ENCODE data around the gene RGMB.

Gene RGMB

GRCh38 chr5:98777295-98777694, 3.8 kb downstream of the RGMB start:
- Histone ChIP-seq H3K27me3 (ENCODE audit: control insufficient read depth, insufficient read depth, low read length) (peaks cover 9% of the 10 kb centered on the region), H3K9ac (ENCODE audit: low read length) (no peak overlapping the region), H3K36me3 (ENCODE audit: control insufficient read depth, low read depth, low read length) (peaks cover 39% of the 10 kb centered on the region), H3K4me3 (ENCODE audit: low read length) (no peak overlapping the region), H3K4me1 (ENCODE audit: control insufficient read depth, low read depth, low read length) (peaks cover 17% of the 10 kb centered on the region), H3K9me3 (ENCODE audit: control insufficient read depth, low read depth, low read length) (no peaks in the 10 kb centered on the region), H3K27ac (ENCODE audit: low read length) (no peak overlapping the region)

GRCh38 chr5:98779264-98779877, 5.9 kb downstream of the RGMB start:
- no peak overlapping the region for H3K9ac ChIP-seq (ENCODE audit: low read length)
- H3K4me3 ChIP-seq (ENCODE audit: low read length) = no peak overlapping the region

GRCh38 chr5:98780390-98780789, 6.9 kb downstream of the RGMB start:
- Histone ChIP-seq H3K9ac (ENCODE audit: low read length) (no peak overlapping the region), H3K9me3 (ENCODE audit: control insufficient read depth, low read depth, low read length) (no peaks in the 10 kb centered on the region), H3K27me3 (ENCODE audit: control insufficient read depth, insufficient read depth, low read length) (peaks cover 3% of the 10 kb centered on the region), H3K4me1 (ENCODE audit: control insufficient read depth, low read depth, low read length) (peaks cover 20% of the 10 kb centered on the region), H3K36me3 (ENCODE audit: control insufficient read depth, low read depth, low read length) (peaks cover 58% of the 10 kb centered on the region), H3K4me3 (ENCODE audit: low read length) (no peak overlapping the region), H3K27ac (ENCODE audit: low read length) (no peak overlapping the region)

More at GRCh38 chr5:98779264-98779877, 5.9 kb downstream of the RGMB start:
- Histone ChIP-seq H3K4me1 (ENCODE audit: control insufficient read depth, low read depth, low read length) (peaks cover 21% of the 10 kb centered on the region), H3K27me3 (ENCODE audit: control insufficient read depth, insufficient read depth, low read length) (peaks cover 5% of the 10 kb centered on the region), H3K36me3 (ENCODE audit: control insufficient read depth, low read depth, low read length) (peaks cover 55% of the 10 kb centered on the region), H3K9me3 (ENCODE audit: control insufficient read depth, low read depth, low read length) (no peaks in the 10 kb centered on the region), H3K27ac (ENCODE audit: low read length) (no peak overlapping the region)

- H3K27me3 ChIP-seq (ENCODE audit: control insufficient read depth, insufficient read depth, low read length) = no peaks in the 10 kb centered on the region
- no peak overlapping the region for H3K9ac ChIP-seq (ENCODE audit: low read length)
- H3K36me3 ChIP-seq (ENCODE audit: control insufficient read depth, low read depth, low read length) = peaks cover 55% of the 10 kb centered on the region
- no peaks in the 10 kb centered on the region for H3K9me3 ChIP-seq (ENCODE audit: control insufficient read depth, low read depth, low read length)
- no peak overlapping the region for H3K27ac ChIP-seq (ENCODE audit: low read length)
- peaks cover 19% of the 10 kb centered on the region for H3K4me1 ChIP-seq (ENCODE audit: control insufficient read depth, low read depth, low read length)
- no peak overlapping the region for H3K4me3 ChIP-seq (ENCODE audit: low read length)
These were observed 8.1 kb downstream of the RGMB start for GRCh38 chr5:98781520-98781919.

- no peak overlapping the region for H3K4me3 ChIP-seq (ENCODE audit: low read length)
- no peaks in the 10 kb centered on the region for H3K9me3 ChIP-seq (ENCODE audit: control insufficient read depth, low read depth, low read length)
- no peak overlapping the region for H3K27ac ChIP-seq (ENCODE audit: low read length)
- H3K4me1 ChIP-seq (ENCODE audit: control insufficient read depth, low read depth, low read length) = peaks cover 19% of the 10 kb centered on the region
- peaks cover 55% of the 10 kb centered on the region for H3K36me3 ChIP-seq (ENCODE audit: control insufficient read depth, low read depth, low read length)
- no peaks in the 10 kb centered on the region for H3K27me3 ChIP-seq (ENCODE audit: control insufficient read depth, insufficient read depth, low read length)
- no peak overlapping the region for H3K9ac ChIP-seq (ENCODE audit: low read length)
These were observed 8.5 kb downstream of the RGMB start for GRCh38 chr5:98781964-98782363.

GRCh38 chr5:98783051-98783649, 9.7 kb downstream of the RGMB start:
- Histone ChIP-seq H3K9ac (ENCODE audit: low read length) (no peak overlapping the region), H3K9me3 (ENCODE audit: control insufficient read depth, low read depth, low read length) (no peaks in the 10 kb centered on the region), H3K4me3 (ENCODE audit: low read length) (no peak overlapping the region), H3K4me1 (ENCODE audit: control insufficient read depth, low read depth, low read length) (peaks cover 19% of the 10 kb centered on the region), H3K27me3 (ENCODE audit: control insufficient read depth, insufficient read depth, low read length) (no peaks in the 10 kb centered on the region), H3K27ac (ENCODE audit: low read length) (no peak overlapping the region), H3K36me3 (ENCODE audit: control insufficient read depth, low read depth, low read length) (peaks cover 64% of the 10 kb centered on the region)

- Histone ChIP-seq H3K27ac (ENCODE audit: low read length) (no peak overlapping the region), H3K4me3 (ENCODE audit: low read length) (no peak overlapping the region), H3K4me1 (ENCODE audit: control insufficient read depth, low read depth, low read length) (peaks cover 29% of the 10 kb centered on the region)
These were observed 10.9 kb downstream of the RGMB start for GRCh38 chr5:98784411-98784810.

GRCh38 chr5:98785244-98785643, 11.8 kb downstream of the RGMB start:
- peaks cover 38% of the 10 kb centered on the region for H3K4me1 ChIP-seq (ENCODE audit: control insufficient read depth, low read depth, low read length)
- no peak overlapping the region for H3K9ac ChIP-seq (ENCODE audit: low read length)
- H3K9me3 ChIP-seq (ENCODE audit: control insufficient read depth, low read depth, low read length) = no peaks in the 10 kb centered on the region
- H3K4me3 ChIP-seq (ENCODE audit: low read length) = no peak overlapping the region
- peaks cover 60% of the 10 kb centered on the region for H3K36me3 ChIP-seq (ENCODE audit: control insufficient read depth, low read depth, low read length)
- no peaks in the 10 kb centered on the region for H3K27me3 ChIP-seq (ENCODE audit: control insufficient read depth, insufficient read depth, low read length)
- no peak overlapping the region for H3K27ac ChIP-seq (ENCODE audit: low read length)

More at GRCh38 chr5:98784411-98784810, 10.9 kb downstream of the RGMB start:
- H3K27me3 ChIP-seq (ENCODE audit: control insufficient read depth, insufficient read depth, low read length) = no peaks in the 10 kb centered on the region
- peaks cover 66% of the 10 kb centered on the region for H3K36me3 ChIP-seq (ENCODE audit: control insufficient read depth, low read depth, low read length)
- no peak overlapping the region for H3K9ac ChIP-seq (ENCODE audit: low read length)
- H3K9me3 ChIP-seq (ENCODE audit: control insufficient read depth, low read depth, low read length) = no peaks in the 10 kb centered on the region

- H3K4me1 ChIP-seq (ENCODE audit: control insufficient read depth, low read depth, low read length) = peaks cover 48% of the 10 kb centered on the region
- no peak overlapping the region for H3K9ac ChIP-seq (ENCODE audit: low read length)
- H3K36me3 ChIP-seq (ENCODE audit: control insufficient read depth, low read depth, low read length) = peaks cover 51% of the 10 kb centered on the region
- no peaks in the 10 kb centered on the region for H3K9me3 ChIP-seq (ENCODE audit: control insufficient read depth, low read depth, low read length)
- no peak overlapping the region for H3K4me3 ChIP-seq (ENCODE audit: low read length)
- H3K27ac ChIP-seq (ENCODE audit: low read length) = no peak overlapping the region
- H3K27me3 ChIP-seq (ENCODE audit: control insufficient read depth, insufficient read depth, low read length) = no peaks in the 10 kb centered on the region
These were observed 12.9 kb downstream of the RGMB start for GRCh38 chr5:98786191-98786853.

GRCh38 chr5:98787131-98787719, 13.8 kb downstream of the RGMB start:
- no peak overlapping the region for H3K27ac ChIP-seq (ENCODE audit: low read length)
- no peaks in the 10 kb centered on the region for H3K9me3 ChIP-seq (ENCODE audit: control insufficient read depth, low read depth, low read length)
- no peaks in the 10 kb centered on the region for H3K27me3 ChIP-seq (ENCODE audit: control insufficient read depth, insufficient read depth, low read length)
- H3K4me3 ChIP-seq (ENCODE audit: low read length) = no peak overlapping the region
- H3K36me3 ChIP-seq (ENCODE audit: control insufficient read depth, low read depth, low read length) = peaks cover 44% of the 10 kb centered on the region
- no peak overlapping the region for H3K9ac ChIP-seq (ENCODE audit: low read length)
- peaks cover 53% of the 10 kb centered on the region for H3K4me1 ChIP-seq (ENCODE audit: control insufficient read depth, low read depth, low read length)

- Histone ChIP-seq H3K4me1 (ENCODE audit: control insufficient read depth, low read depth, low read length) (peaks cover 47% of the 10 kb centered on the region), H3K27me3 (ENCODE audit: control insufficient read depth, insufficient read depth, low read length) (no peaks in the 10 kb centered on the region), H3K9ac (ENCODE audit: low read length) (no peak overlapping the region), H3K36me3 (ENCODE audit: control insufficient read depth, low read depth, low read length) (peaks cover 36% of the 10 kb centered on the region), H3K27ac (ENCODE audit: low read length) (no peak overlapping the region), H3K4me3 (ENCODE audit: low read length) (no peak overlapping the region), H3K9me3 (ENCODE audit: control insufficient read depth, low read depth, low read length) (no peaks in the 10 kb centered on the region)
These were observed 15.6 kb downstream of the RGMB start for GRCh38 chr5:98789029-98789428.
